ENCODE measurements around the gene MRC2. TPM values are rescaled to one million over a fixed set of nuclear protein-coding genes. Genes with fewer than 3 reads are reported as not detected.

MRC2 gene
- total RNA-seq, 1 donor from 2014 or later: 72.3 TPM

DNA sequence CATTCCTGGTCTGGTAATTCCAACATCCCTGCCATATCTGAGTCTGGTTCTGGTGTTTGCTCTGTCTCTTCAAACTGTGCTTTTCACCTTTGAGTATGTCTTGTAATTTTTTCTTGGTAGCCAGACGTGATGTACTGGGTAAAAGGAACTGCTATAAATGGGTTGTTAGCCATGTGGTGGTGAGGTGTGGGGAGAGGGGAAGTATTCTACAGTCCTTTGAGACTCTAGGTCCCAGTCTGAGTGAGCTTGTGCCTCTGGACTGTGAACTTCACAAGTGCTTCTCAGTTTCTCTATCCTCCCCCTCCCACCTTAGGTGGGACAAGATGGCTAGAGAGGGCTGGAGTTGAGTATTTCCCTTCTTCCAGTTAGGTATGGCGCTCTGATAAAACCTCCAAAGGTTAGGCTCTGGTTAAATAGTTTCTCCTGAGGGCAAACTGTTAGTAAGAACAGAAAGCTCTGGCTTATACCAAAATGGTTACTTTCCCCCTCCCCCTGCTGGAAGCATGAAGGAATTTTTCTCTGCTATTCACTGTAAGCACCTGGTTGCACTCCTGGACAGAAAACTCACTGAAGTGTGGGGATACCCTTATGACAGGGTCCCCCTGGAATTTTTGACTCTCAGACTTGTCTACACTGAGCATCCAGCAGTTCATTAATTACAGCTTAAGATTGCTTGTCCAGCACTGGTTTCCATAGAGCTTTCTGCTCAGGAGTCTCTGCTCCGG is 92.8 kb downstream of the MRC2 start:
- no peak for DNase-seq (ENCODE audit: low read depth, low spot score)

DNA sequence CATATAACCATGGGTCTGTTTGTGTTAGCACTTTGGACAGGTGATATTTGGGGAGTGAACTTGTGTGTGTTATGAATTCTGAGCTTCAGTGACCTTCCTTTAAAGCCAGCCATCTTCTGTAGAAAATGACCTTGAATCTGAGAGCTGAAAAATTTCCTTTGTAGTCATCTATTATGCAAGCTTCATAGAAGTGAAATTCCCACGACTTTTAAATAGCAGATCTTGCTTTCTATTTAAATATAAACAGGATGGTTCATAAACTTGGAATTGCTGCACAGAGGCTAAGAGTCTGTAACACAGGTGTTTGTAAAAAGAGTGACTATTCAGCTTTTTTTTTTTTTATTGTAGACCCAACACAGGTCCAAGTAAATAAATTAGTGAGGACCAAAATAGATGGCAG is 95.2 kb downstream of the MRC2 start:
- no peak for DNase-seq (ENCODE audit: low read depth, low spot score)

GRCh38 chr17:62723842-62724241 is 96.4 kb downstream of the MRC2 start:
- no peak for DNase-seq (ENCODE audit: low read depth, low spot score)

- no peak for DNase-seq (ENCODE audit: low read depth, low spot score)
Observed at GRCh38 chr17:62724398-62725146, 97.1 kb downstream of the MRC2 start.

DNA sequence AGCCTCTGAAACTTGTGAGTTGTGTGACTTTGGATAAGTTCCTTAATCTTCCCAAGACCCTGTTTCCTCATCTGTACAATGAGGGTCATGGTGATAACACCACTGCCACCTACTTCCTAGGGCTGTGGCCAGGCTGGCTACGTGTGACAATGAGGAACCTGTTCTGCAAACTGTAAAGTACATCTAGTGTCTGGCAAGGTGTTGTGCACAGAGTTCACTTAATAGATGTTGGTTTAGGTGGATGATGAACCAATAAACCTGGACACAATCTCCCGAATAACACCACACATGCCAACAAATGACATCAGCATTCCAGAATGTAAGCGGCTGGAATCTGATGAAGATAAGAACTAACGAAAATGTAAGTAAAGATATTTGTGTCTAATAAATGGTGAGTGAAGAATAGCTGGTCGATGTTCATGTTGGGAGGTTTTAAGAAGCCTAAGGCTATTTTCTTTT is 98.3 kb downstream of the MRC2 start:
- no peak for DNase-seq (ENCODE audit: low read depth, low spot score)

DNA sequence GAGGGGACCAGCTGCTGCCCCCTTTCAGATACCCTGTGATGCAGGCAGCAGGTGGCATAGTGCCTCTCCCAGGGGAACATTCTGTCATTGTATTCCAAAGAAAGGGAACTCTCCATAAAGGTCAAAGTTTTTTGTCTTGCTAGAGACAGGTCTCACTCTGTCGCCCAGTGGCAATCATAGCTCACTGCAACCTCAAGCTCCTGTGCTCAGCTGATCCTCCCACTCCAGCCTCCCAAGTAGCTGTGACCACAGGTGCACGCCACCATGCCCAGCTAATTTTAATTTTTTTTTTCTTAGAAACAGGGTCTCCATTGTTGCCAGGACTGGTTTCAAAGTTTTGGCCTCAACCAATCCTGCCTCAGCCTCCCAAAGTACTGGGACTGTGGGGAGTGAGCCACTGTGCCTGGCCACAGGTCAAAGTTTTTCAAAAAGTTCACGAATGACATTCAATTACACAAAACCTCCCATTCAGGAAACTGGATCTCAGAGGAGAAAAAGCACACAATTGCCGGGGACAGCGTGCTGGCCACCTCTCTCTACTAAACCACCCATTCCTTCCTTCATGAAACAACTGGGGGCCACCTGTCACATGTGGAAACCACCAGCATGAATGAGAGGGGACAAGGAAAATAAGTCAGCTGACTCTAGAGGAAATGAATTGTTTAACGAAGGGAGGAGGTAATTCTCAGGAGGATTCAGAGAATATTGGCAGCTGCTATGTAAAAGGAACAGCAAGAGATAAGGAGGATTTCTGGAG is 100.6 kb downstream of the MRC2 start:
- DNase-seq (ENCODE audit: low read depth, low spot score): no peak

DNA sequence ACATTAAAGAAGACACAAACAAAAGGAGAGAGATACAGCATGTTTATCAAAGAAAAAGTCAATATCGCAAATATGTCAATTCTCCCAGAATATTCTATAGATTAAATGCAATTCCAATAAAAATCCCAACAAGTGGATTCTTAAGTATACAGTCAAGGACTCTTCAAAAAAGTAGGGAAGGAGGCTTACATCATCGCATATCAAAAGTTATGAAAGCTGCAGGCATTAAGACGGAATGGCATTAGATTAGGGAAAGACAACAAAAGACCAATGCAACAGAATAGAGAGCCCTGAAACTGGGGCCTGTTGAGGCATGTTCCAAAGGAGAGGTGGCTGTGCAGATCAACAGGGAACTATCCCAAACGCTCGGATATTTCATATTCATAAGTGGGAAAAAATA is 104.7 kb downstream of the MRC2 start:
- no peak for DNase-seq (ENCODE audit: low read depth, low spot score)

GRCh38 chr17:62735044-62735651 is 107.7 kb downstream of the MRC2 start:
- no peak for DNase-seq (ENCODE audit: low read depth, low spot score)

DNA sequence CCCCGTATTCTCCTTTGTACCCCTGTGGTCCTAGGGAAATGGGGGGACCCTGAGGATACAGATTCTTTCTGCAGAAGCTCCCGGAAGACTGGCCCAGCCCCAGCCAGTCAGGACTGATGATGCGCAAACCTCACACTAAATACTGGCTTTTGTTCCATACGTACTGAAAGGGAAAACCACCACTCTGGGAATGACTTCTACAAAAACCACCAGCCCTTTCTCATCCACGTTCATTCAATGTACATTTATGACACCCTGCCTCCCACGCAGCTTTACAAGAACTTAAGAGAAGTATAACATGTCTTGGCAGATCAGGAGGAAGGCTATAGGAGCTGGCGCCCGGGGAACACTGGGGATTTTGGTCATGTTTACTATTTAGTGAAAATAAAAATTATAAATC is 110.0 kb downstream of the MRC2 start:
- no peak for DNase-seq (ENCODE audit: low read depth, low spot score)

DNA sequence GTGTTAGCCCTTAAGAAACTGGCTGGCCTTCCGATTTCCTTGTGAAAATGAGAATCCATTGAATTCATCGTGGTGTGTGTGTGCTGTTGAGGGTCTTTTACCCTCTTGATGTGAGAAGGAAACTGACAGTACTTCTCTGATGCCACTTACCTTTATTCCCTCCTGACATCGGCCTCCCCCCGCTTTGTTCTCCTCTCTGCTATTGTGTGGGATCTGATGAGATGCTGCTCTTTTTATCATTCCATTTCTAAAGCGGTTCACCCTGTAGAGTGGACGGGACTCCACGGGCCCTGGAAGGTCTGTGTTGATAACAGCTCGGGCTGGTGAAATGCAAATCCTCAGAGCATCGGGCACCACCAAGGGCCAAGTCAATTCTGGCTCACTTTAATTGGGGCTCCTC is 110.8 kb downstream of the MRC2 start:
- no peak for DNase-seq (ENCODE audit: low read depth, low spot score)

DNA sequence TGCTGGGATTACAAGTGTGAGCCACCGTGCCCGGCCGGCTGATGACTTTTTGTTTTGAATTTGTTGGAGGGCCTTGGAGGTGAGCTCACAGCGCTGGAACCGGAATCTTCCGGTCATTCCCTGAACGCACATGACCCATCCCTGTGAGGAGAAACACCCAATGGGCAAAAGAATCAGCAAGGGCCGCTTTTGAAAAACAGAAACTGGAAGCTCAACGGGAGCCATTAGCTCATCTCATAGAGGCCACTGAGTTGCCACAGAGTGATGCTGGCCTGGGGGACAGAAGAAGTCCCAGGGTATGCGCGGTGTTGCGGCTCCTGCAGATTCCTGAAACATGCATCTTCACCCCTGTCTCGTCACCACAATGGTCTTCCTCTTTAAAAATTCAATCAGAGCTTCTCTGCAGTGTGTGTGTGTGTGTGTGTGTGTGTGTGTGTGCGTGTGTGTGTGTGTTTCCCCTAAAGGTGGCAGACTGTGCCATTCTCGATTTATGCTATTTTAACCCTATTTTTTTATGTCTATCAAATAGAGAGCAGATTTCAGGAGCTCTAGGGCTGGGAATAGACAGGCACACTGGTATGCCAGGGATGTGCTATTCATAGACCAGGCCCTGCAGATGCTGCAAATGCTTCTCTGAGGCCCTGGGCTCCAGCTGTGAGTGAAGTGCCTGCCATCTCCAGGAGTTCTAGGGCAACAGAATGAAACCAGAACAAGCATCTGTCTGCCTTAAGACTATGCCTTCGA is 112.3 kb downstream of the MRC2 start:
- DNase-seq (ENCODE audit: low read depth, low spot score): no peak

- no peak for DNase-seq (ENCODE audit: low read depth, low spot score)
Observed at GRCh38 chr17:62741290-62741689, 113.8 kb downstream of the MRC2 start.

Other genes starting within 250 kb of the MRC2 start
- gene EFCAB3, start 247.1 kb upstream of the MRC2 start, total RNA-seq: not detected in 2 replicates
- gene METTL2A, start 203.8 kb upstream of the MRC2 start, total RNA-seq: 23.2 and 26.8 TPM in 2 replicates
- gene TLK2, start 148.8 kb upstream of the MRC2 start, total RNA-seq: 52.4 and 56.5 TPM in 2 replicates
- gene MARCHF10, start 180.6 kb downstream of the MRC2 start, total RNA-seq: not detected in 2 replicates